Fibroblast of the aortic adventitia (primary cell): ENCODE data around the gene LRRC8D. TPM values are rescaled to one million over a fixed set of nuclear protein-coding genes. Genes with fewer than 3 reads are reported as not detected.

Source experiments
- DNase-seq: peaks from one replicate; pipeline ENCODE4 v3.0.0-alpha.2; 2010; ENCODE audit warnings: low read depth
- H3K4me3 ChIP-seq: 2 replicates; pipeline ENCODE4 v1.5.1; 2011; ENCODE audit warnings: low read depth, mild to moderate bottlenecking, control low read depth, low read length, moderate library complexity
- CTCF ChIP-seq: IDR thresholded peaks from 2 replicates; pipeline ENCODE4 v1.5.1; 2011; ENCODE audit warnings: mild to moderate bottlenecking, low read length, control low read depth, inconsistent platforms; ENCODE audit not compliant: insufficient read depth
- total RNA-seq: library from RNA; depleted of rRNA; stranded (reverse); fragments of >200 nt; gene quantifications from 2 replicates; pipeline ENCODE4 v1.2.3, GENCODE V29; 2012; ENCODE audit warnings: low replicate concordance

Gene LRRC8D
- total RNA-seq, 1 donor = 45.6 TPM

- no peak for DNase-seq
- H3K4me3 ChIP-seq = no peak overlapping the region
- TF ChIP-seq CTCF = no peak
These were observed 57.4 kb downstream of the LRRC8D start for GRCh38 chr1:89878256-89878655.

GRCh38 chr1:89880679-89881078 is 59.8 kb downstream of the LRRC8D start:
- no peak for TF ChIP-seq CTCF
- H3K4me3 ChIP-seq = no peak overlapping the region
- no peak for DNase-seq

GRCh38 chr1:89881415-89882058 is 60.7 kb downstream of the LRRC8D start:
- no peak for DNase-seq
- no peak overlapping the region for H3K4me3 ChIP-seq
- no peak for TF ChIP-seq CTCF

- no peak overlapping the region for H3K4me3 ChIP-seq
- TF ChIP-seq CTCF = no peak
- DNase-seq = no peak
These were observed 61.7 kb downstream of the LRRC8D start for GRCh38 chr1:89882348-89883029.

GRCh38 chr1:89883030-89883379 is 62.2 kb downstream of the LRRC8D start:
- no peak for TF ChIP-seq CTCF
- DNase-seq = no peak
- no peak overlapping the region for H3K4me3 ChIP-seq

- TF ChIP-seq CTCF = no peak
- H3K4me3 ChIP-seq = no peak overlapping the region
- peak; percentile 53 for DNase-seq
These were observed 64.1 kb downstream of the LRRC8D start for GRCh38 chr1:89884718-89885596.
